Stomach (tissue), 4 donors: ENCODE measurements around the gene ABLIM2.

ENCODE experiments used
- EP300 ChIP-seq: sonication (generic); formaldehyde crosslinking; IDR thresholded peaks from one replicate; pipeline ENCODE4 v1.6.1; 2017; ENCODE audit warnings: antibody characterized with exemption
- POLR2AphosphoS5 ChIP-seq, 3 donors: sonication (generic); formaldehyde crosslinking; IDR thresholded peaks; one replicate each; pipeline ENCODE4 v1.6.1; 2016; ENCODE audit warnings: antibody characterized with exemption in 3 of 3
- TF ChIP-seq, protein P1 (sequence below), 7 experiments: fragments of 450-650 bp in 4 of 7; fragments of 200-600 bp in 3 of 7; sonication (generic) in 3 of 7; IDR thresholded peaks; one replicate each; pipeline ENCODE4 v1.5.1; 2016 to 2019; ENCODE audit warnings: antibody characterized with exemption in 7 of 7, control low read depth in 2 of 7, mild to moderate bottlenecking in 1 of 7

DNA sequence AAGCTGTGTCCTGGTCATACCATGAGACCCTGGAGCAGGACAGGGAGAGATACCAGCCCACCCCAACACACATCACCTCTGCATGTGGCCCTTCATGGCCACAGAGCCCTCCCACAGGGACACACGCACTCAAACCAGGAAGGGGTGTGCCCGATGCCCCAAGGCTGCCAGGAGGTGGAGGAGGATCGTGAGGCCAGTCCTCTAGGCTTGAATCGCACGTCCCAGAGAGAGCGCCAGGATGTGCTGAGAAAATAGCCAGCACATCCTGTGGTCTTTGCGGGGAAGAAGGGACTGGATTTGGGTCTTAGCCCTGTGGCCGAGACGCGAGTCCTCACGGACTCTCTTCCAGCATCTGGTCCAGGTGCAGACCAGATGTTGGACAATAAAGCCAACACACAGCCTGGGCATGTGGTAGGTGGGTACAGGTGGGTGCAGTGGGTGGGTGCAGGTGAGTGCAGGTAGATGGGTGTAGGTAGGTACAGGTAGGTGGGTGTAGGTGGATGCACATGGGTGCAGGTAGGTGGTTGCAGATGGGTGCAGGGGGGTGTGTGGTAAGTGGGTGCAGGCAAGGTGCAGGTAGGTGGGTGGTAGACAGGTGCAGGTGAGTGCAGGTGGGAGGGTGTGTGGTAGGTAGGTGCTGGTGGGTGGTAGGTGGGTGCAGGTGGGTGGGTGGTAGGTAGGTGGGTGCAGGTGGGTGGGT, 124.6 kb downstream of the ABLIM2 start:
- no peak for TF ChIP-seq POLR2AphosphoS5 (IDR thresholded peaks at IDR 0.05)
- TF ChIP-seq, protein P1, sequence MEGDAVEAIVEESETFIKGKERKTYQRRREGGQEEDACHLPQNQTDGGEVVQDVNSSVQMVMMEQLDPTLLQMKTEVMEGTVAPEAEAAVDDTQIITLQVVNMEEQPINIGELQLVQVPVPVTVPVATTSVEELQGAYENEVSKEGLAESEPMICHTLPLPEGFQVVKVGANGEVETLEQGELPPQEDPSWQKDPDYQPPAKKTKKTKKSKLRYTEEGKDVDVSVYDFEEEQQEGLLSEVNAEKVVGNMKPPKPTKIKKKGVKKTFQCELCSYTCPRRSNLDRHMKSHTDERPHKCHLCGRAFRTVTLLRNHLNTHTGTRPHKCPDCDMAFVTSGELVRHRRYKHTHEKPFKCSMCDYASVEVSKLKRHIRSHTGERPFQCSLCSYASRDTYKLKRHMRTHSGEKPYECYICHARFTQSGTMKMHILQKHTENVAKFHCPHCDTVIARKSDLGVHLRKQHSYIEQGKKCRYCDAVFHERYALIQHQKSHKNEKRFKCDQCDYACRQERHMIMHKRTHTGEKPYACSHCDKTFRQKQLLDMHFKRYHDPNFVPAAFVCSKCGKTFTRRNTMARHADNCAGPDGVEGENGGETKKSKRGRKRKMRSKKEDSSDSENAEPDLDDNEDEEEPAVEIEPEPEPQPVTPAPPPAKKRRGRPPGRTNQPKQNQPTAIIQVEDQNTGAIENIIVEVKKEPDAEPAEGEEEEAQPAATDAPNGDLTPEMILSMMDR (IDR thresholded peaks at IDR 0.05) = no peak
- no peak for TF ChIP-seq EP300
